ENCODE measurements around the gene LMX1B.

GRCh38 chr9:126701813-126702140 lies 88.0 kb downstream of the LMX1B start:
- TF ChIP-seq, protein P1, sequence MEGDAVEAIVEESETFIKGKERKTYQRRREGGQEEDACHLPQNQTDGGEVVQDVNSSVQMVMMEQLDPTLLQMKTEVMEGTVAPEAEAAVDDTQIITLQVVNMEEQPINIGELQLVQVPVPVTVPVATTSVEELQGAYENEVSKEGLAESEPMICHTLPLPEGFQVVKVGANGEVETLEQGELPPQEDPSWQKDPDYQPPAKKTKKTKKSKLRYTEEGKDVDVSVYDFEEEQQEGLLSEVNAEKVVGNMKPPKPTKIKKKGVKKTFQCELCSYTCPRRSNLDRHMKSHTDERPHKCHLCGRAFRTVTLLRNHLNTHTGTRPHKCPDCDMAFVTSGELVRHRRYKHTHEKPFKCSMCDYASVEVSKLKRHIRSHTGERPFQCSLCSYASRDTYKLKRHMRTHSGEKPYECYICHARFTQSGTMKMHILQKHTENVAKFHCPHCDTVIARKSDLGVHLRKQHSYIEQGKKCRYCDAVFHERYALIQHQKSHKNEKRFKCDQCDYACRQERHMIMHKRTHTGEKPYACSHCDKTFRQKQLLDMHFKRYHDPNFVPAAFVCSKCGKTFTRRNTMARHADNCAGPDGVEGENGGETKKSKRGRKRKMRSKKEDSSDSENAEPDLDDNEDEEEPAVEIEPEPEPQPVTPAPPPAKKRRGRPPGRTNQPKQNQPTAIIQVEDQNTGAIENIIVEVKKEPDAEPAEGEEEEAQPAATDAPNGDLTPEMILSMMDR (IDR thresholded peaks at IDR 0.05) = no peak
- no peak for TF ChIP-seq MYBL2 (CRISPR knock-in tag; IDR thresholded peaks at IDR 0.05)
- TF ChIP-seq ARID4B (CRISPR knock-in tag; IDR thresholded peaks at IDR 0.05; ENCODE audit: borderline replicate concordance) = no peak

Measured in WTC11 (cell line).